ENCODE measurements around the gene SV2C.
"Not testable (repeated sequence)": the region's sequence is repeated elsewhere in the genome, so short reads cannot be mapped to it uniquely, and the experiment has no call there.

The SV2C gene

DNA sequence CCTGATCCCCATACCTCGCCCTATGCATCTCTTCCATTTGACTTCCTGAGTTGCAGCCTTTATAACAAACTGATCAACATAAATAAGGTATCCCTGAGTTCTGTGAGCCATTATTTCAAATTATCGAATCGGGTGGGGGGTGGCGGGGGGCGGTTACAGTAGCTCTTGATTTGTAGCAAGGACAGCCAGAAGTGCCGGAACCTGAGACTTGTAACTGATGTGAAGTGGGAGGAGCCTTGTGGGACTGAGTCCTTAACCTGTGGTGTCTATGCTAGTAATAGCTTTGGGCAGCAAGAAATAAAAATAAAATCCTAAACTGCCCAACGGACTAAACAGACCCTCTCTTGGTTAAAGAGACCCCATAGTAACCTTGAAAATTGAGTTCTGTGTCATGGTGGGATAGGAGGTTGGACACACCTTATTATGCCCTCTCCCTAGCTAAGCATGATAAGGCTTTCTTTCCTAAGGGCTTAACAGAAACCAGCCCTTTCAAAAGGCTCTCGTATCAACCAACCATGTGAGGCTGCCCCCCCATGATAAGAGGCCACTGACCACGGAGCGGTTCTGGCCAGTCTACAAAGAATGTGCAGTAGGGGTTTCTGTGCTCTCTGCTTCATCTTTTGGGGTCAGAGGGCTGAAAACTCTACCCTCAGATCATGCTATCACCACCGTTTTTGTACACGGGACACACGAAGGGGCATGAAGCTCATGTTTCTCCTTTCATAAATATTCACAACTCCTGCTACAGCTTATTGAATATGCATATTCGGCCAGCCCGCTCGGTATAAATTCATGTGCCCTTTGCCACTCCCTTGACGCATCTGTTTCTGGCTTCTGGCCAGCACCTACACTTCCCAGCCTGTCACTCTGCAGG lies 280.4 kb downstream of the SV2C start:
- no peak for DNase-seq

- no peak for DNase-seq
Observed at GRCh38 chr5:76364226-76364589, 281.0 kb downstream of the SV2C start.

GRCh38 chr5:76365561-76365960 lies 282.4 kb downstream of the SV2C start:
- no peak for DNase-seq

- no peak for DNase-seq
Observed at GRCh38 chr5:76366596-76366995, 283.4 kb downstream of the SV2C start.

DNA sequence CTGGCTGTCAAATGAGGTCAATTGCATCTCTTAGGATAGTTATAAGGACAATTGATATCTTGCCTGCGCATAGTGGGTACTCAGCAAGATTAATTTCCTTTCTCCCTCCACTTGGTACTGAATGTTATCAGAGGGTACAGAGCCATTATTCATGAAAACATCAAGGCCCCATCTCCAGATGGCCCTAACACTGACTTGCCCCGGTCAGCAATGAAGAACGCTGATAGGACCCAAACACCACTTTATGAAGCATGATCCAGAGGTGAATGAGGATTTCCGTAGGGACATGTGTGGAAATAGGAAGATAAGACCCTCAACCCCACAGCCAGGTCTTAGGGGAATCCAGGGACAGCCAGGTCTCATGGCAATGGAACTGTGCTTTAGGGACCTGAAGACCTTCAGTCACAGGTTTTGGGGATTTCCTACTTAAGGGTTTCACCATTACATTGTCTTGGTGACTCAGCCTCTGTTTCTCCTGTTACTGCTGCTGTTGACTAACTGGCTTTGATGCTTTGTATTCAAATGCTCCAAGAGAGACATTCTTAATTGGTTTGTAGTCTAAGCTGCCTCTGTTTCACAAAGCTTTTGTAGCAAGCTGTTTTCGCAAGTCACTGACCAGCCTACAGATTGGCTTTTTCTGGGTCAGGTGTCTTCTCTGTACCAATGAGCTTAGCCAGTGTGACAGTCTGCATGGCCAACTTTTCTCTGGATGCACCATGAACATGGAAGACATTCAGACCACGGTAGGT lies 284.6 kb downstream of the SV2C start:
- DNase-seq, result no peak

DNA sequence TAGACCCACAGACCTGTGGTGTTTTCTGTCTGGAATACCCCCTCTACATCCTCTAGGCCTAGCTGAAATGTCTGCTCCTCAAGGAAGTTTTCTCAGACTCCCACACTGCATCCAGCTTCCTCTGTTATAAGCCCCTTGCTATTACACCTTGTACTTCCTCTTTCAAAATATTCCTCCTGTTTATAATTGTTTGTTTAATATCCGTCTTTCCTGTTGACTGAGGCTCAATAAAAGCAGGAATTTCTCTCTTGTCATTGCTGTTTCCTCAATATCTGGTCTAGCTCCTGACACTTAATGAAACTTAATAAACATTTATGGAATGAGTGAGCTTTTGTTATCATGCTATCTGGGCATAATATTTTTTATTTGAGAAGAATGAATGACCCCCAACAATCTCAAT lies 285.8 kb downstream of the SV2C start:
- no peak for DNase-seq

DNA sequence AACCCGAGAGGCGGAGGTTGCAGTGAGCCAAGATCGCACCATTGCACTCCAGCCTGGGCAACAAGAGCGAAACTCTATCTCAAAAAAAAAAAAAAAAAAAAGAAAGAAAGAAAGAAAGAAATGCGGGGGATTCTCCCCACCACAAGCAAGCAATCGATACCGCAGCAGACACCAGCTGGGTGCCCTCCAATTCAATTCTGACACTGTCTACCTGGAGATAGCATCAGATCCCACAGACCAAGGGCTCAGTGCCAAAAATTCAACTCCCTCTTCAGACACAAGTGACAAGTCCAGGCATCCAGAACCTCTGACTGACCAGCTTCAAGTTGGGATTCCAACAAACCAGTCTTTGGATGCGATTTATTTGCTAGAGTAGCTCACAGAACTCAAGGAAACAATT lies 286.5 kb downstream of the SV2C start:
- not testable (repeated sequence) for DNase-seq

- no peak for DNase-seq
Observed at GRCh38 chr5:76371960-76372322, 288.8 kb downstream of the SV2C start.

GRCh38 chr5:76372323-76373054 lies 289.3 kb downstream of the SV2C start:
- no peak for DNase-seq

DNA sequence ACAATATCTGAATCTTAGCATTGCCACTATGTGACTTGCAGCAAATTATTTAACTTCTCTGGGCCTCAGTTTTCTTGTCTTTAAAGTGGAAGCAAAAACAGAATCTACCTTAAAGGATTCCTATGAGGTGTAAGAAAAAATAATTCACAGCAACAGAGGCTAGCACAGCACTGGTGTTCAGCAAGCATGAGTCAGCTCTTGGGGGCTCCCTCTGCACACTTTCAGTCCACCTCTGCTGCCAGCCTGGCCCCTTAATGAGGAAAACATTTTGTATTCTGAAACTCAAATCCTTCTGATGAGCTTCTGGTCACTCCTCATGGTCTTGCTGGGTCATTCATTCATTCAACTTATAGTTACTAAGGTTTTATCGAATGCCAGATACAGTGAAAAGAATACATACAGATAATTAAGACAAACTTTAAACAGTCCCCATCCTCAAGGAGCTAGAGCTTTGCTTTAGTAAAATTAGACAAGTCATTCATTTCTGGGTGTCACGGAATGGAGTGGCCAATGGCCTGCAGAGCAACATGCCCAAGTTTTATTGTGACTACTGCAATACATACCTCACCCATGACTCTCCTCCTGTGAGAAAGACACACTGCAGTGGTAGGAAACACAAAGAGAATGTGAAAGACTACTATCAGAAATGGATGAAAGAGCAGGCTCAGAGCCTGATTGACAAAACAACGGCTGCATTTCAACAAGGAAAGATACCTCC lies 293.1 kb downstream of the SV2C start:
- DNase-seq, result no peak

GRCh38 chr5:76376866-76377230 lies 293.7 kb downstream of the SV2C start:
- no peak for DNase-seq

- no peak for DNase-seq
Observed at GRCh38 chr5:76378355-76378754, 295.2 kb downstream of the SV2C start.

DNA sequence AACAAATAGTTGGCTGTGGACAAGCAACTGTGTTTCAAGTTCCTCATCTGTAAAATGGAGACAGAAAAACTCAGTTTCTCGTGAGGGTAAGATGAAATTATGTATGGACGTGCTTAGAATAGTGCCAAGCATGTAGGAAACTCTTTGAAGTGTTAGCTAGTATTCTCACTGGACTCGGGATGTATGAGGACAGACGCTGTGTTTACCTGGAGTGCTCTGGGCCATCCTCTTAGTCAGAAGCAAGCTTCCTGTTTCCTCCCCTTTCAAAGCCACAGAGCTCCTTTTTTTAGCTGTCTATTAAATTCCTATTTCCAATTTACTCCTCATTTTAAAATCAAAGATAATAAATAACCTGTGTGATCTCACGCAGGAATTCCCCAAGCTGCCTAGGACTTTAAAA lies 296.1 kb downstream of the SV2C start:
- no peak for DNase-seq

- no peak for DNase-seq
Observed at GRCh38 chr5:76379855-76380254, 296.7 kb downstream of the SV2C start.

DNA sequence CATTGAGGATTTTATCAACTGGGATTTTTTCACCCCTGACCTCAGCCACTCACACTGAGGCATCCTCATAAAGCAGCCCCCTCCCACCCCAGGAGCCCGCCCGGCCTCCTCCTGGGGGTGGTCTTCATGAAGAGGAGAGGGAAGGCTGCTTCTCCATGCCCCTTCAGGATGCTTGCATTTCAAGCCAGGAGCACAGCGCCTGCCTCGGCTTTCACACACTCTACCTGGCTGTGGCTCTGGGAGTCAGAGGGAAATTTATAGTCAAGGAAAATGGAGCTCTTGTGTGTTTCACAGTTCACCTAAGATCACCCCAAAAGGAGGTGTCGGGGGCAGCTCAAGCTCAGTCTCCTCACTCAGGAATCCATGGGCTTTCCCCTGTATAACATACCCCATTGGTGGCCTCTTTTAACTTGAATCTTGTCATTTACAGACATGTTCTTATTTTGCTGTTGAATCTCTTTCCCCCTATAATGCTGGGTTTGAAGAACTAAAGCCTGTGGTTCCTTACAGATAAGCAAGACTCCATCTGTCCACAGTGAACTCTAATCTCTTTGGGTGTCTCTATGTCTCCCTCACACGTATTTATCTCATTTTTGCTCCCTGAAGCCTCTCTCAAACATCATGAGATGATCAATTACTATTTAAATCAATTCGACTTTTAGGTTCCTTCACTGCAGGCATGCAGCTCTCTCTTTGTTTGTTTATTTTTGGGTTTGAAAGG lies 297.3 kb downstream of the SV2C start:
- DNase-seq, result no peak

DNA sequence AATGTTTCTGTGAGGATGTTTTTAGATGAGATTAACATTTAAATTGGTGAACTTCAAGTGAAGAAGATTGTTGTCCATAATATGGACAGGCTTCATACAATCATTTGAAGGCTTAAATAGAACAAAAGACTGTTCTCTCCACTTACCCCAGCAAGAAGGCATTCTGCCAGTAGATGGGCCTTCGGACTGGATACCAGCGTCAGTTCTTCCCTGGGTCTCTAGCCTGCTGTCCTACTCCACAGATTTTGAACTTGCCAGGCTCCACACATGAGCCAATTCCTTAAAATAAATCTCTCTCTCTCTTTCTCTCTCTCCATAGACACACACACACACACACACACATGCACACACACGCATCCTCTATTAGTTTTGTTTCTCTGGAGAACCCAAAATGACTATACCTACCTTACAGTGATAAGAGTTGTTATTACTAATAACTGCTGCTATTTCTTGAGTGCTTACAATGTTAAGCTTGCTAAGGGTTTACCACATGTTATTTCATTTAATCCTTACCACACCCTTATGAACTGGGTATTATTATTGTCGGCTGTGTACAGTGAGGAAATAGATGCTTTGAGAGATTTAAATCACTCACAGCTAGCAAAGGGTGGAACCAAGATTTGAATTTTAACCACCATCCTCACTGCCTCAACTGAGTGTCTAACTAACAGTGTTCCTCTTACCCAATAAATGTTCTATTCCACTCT lies 300.1 kb downstream of the SV2C start:
- DNase-seq, result no peak

DNA sequence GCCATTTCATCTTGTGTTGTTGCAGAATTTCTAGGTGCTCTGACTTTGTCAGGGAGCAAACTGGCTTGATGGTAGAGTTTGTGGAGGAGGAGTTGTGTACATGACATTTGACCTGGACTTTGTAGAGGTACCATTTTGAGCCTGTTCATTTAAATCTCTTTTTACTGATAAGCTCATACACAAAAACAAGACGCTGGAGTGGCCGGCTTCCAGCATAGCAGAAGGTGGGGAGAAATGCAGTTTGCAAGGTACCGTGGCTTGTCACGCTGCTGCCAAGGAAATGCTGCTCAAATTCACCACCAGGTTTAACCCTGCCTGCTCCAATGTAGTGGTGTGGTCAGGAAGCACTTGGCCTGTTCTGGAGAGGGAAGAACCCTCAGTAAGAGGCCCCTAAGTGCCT lies 301.0 kb downstream of the SV2C start:
- no peak for DNase-seq

- DNase-seq, result no peak
Observed at GRCh38 chr5:76384705-76385104, 301.5 kb downstream of the SV2C start.

DNA sequence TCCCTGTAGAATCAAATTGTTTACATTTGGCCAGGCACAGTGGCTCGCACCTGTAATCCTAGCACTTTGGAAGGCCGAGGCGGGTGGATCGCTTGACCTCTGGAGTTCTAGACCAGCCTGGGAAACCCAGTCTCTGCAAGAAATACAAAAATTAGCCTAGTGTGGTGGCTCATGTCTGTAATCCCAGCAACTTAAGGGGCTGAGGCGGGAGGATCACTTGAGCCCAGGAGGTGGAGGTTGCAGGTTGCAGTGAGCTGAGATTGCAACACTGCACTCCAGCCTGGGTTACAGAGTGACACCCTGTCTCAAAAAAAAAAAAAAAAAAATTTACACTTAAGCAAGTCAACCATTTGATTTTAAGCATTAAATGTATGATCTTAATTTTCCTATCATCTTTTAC lies 302.4 kb downstream of the SV2C start:
- DNase-seq, result no peak

DNA sequence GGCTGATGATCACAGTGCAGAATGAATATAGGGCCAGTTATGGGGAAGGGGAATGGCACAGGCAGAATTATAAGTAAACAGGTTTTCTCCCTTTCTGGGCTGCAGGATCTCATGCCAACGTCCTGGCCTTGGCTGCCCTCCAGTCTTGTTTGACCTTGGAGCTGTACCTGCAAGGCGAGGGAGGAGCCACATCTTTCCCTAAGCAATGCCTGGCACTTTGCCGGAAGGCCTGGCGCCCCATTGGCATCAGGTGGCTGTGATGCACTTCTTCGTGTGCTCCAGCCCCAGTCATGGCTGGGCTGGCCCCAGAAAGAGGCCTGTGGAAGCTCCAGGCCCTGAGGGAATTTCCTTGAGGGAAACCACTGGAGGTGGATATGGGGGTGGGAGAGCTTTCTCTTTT lies 303.2 kb downstream of the SV2C start:
- DNase-seq, result no peak

DNA sequence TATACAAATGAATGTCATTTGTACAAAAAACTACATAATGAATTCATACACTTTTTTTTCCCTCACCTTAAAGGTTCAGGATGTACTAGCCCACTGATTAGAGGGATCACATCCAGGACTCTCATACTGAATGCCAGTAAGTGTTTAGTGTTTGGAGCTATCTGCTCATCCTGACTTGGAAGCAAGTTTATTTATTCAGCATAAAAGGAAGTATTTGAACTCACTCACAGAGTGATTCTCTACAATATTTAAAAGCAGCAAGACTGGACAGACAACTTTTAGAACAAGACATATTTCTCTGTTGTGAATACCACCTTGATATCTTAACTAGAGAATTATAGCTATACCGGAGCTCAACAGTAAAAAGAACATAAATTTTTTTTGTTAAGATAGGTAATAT lies 305.1 kb downstream of the SV2C start:
- no peak for DNase-seq

Measured in left hindlimb (tissue), 1 donor.